Activated gamma-delta T cell treated with anti-CD3 and anti-CD28 coated beads, Interleukin-2, amount 50 U/mL, for 16 hours (primary cell): ENCODE results near the gene RPRD1B.
"Not testable (repeated sequence)": the region's sequence is repeated elsewhere in the genome, so short reads cannot be mapped to it uniquely, and the experiment has no call there.

Experiments used
- DNase-seq: peaks from one replicate; pipeline ENCODE4 v3.0.0-alpha.2; 2020; ENCODE audit warnings: low read depth

RPRD1B gene

DNA sequence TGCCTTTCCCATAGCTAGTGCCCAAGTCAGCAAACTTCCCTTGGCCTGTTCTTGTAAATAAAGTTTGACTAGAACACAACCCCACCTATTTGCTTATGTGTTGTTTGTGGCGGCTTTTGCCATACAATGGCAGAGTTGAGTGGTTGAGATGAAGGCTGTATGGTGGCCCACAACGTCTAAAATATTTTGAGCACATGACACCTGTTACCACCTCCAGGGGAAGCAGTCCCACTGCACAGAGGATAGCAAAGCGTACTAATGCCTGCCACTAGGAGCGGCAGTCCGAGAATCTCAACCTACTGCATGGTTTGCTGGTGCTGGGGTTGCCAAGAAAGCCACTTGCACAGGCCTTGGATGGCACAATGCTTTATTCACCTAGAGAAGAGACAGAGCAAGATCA, 72.9 kb downstream of the RPRD1B start:
- DNase-seq = no peak

DNA sequence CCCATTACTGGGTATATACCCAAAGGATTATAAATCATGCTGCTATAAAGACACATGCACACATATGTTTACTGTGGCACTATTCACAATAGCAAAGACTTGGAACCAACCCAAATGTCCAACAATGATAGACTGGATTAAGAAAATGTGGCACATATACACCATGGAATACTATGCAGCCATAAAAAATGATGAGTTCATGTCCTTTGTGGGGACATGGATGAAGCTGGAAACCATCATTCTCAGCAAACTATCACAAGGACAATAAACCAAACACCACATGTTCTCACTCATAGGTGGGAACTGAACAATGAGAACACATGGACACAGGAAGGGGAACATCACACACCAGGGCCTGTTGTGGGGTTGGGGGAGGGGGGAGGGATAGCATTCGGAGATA, 73.8 kb downstream of the RPRD1B start:
- DNase-seq = not testable (repeated sequence)

DNA sequence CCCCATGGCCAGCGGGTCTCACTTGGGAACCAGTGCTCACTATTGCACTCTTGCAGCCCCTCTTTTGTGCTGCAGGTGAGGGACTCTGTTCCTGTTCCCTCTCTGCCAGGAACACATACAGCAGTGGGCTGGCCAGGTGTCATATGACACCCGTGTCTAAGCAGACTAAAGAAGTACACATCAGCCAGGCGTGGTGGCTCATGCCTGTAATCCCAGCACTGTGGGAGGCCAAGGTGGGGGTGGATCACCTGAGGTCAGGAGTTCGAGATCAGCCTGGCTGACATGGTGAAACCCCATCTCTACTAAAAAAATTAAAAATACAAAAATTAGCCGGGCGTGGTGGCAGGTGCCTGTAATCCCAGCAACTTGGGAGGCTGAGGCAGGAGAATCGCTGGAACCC, 74.4 kb downstream of the RPRD1B start:
- DNase-seq = not testable (repeated sequence)

DNA sequence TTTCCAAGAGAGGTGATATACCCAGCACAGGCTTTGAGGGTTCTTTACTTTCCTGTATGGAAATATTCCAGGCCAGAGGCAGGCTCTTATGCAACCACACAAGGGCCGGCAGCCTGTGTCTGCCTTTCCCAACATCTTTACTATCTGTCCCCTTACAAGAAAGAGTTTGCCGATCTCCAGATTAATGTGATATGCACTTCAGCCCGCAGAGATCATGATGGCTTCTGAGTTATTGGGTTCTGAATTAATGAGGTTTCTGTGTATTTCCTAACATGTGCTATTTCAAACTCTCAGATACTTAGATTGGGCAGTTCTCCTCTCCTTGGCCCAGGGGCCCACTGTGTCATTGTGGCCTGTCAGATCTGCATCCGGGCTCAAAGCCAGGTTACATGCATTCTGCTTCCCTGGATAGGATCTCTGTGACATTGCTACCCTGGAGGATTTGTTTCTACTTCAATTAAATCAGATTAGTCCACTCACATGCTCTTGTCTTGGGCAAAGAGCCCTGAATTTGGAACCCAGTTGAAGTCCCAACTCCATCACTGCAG, 75.0 kb downstream of the RPRD1B start:
- DNase-seq = no peak

DNA sequence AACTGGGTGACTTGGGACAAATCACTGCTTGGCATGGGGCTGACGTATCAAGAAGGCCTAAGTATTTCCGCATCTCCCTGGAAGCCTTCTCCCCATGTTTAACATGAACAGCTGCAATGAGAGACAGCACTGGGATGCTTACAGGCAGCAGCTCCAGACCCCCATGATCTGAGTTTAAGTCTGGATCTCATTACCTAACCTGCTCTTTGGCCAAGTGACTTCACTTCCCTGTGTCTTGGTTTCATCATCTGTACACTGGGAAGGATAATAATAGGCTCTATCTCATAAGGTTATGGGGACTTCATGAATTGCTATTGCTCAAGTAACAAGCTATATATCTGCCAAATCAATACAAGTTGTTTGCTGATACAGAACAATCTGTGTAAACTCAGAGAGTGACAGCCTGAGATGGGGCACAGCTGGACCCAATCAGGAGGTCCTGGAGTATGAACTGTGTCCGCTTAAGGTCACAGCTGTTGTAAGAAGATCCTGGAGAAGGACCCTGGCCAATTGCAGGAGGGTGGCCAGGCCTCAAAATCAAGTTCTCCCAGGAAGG, 75.5 kb downstream of the RPRD1B start:
- DNase-seq = no peak

DNA sequence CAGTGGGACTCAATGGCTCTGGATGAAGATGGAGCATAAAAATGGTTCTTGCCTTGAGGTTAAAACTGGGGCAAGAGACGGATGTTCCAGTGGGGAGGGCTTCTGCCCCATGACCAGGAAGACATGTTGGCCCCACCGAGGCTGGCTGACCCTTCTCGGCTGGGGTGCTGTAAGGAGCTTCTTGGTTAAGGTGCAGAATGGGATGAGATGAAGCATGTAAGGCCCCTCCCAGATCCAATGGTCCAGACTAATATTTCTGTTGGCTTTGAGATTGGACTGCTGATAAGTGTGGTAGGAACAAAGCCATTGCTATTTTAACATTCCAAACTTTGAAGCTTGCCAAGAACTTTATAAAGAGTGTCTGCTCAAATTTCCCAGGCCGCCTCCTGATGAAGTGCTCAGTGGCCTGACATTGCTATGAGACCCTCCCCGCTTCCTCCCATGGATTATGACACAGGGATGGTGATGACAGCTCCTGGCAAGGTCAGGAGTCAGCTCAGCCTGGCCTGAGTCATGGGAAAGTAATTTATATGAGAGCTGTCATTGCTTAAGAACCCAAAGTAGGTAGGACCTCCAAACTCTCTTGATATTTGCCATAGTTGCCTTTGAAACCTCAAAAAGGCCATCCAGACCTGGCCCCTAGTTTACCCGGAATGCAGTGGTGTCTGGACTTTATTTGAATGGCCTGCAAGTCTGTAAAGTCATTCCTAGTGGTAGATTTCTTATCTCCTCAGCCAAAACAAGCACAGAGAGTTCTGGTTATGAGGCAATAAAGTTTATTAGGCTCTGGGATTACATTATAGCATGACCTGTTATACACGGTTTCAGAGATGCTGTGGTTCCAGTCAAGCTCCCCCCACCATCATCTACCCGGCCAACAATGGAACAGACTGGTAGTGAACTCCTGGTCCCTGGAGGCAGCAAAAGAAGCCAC, 76.3 kb downstream of the RPRD1B start:
- no peak for DNase-seq

DNA sequence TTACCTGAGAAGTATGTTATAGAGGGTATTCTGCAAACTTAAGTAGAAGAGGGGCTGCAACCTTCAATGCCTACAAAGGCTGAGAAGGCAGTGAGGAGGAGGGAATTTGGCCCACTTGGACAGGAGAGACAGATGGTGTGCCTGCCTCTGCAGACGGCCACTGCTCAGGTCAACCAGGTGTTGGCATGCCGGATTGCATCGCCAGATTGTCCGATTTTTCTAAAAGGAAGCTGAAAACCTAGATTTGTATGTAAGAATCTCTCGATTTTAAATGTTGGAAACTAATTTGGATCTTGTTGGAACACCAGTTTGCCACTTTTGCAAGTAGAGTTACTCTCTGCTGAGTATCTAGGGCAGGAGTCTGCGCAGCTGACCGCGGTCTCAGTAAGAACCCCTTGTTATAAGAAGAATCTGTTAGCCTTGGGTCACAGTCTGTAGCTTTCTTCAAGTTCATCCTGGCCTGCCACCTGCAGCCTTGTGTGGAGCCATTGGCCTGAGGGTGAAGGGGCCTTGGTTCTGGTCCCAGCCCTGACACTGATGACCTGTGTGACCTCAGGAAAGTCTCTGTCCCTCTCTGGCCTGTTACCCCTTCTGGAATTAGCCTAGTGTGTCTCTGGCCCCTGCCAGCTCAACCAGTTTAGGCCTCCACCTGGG, 77.1 kb downstream of the RPRD1B start:
- no peak for DNase-seq

DNA sequence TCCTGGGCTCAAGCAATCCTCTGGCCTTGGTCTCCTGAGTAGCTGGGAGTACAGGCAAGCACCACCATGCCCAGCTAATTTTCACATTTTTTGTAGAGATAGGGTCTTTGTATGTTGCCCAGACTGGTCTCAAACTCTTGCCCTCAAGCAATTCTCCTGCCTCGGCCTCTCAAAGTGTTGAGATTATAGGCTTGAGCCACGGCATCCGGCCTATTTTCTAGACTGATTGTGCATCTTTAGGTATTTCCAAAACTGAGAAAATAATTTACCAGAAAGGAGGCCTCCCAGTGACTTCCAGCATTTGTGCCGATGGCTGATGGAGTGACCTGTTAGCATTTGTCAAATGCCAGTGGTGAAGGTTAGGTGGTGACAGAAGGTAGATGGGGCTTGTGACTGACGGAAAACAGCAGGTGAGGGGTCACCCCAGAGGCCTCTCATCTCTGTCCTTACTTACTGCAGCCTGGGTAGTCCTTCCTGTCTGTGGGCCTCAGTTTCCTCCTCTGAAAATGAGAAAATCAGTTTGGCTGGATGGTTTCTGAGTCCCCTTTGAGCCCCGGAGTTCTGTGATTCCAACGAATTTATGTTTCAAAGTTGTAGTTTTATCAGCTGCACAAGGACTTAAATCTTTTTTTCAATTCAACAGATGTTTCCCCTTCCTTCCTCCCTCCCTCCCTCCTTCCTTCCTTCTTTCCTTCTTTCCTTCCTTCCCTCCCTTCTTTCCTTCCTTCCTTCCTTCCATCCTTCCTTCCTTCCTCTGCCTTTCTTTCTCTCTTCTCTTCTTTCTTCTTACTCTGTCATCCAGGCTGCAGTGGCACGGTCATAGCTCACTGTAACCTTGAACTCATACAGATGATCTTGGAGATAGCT, 78.1 kb downstream of the RPRD1B start:
- no peak for DNase-seq

DNA sequence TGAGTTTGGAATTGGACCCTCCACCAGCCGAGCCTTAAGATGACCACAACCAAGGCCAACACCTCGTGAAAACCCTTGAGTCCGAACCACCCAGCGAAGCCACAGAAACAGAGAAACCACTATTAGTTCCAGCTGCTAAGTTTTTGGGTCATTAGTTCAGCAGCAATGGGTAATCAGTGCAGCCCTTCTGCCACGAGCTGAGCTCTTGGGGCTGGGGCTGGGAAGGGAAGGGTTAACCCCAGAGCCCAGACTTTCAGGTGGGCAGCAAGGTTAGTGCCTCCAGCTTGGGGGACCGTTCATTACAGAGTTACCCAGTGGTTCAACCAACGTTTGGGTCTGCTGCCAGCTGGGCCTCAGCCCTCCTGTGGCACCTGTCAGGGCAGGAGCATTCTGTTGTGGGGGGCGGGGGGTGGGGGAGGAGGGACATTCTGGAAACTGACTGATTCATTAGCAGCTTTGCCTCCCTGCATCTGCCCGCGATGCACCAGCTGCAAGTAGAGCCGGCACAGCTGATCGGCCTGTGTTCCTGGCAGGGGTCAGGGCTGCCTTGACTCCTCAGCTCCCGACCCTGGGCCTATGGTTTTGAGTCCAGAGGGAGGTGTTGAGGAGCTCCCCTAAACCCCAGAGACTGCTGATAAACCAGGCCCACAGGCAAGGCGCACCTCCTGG, 78.8 kb downstream of the RPRD1B start:
- DNase-seq = no peak

DNA sequence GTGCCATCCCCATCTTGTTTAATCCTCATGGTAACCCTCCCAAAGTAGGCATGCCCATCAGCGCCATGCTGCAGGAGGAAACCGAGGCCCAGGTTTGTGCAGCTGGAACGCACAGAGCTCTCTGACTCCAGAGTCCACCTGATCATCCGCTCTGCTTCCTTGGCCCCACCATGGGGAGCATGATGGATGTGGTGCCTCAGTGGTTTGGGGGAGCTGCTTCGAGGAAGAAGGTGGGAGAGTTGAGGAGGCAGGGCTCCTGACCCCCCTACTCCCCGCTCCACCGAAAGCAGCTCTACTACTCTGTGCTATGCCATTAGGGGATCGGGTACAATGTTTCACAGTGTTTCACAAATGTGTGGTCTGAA, 79.4 kb downstream of the RPRD1B start:
- no peak for DNase-seq

DNA sequence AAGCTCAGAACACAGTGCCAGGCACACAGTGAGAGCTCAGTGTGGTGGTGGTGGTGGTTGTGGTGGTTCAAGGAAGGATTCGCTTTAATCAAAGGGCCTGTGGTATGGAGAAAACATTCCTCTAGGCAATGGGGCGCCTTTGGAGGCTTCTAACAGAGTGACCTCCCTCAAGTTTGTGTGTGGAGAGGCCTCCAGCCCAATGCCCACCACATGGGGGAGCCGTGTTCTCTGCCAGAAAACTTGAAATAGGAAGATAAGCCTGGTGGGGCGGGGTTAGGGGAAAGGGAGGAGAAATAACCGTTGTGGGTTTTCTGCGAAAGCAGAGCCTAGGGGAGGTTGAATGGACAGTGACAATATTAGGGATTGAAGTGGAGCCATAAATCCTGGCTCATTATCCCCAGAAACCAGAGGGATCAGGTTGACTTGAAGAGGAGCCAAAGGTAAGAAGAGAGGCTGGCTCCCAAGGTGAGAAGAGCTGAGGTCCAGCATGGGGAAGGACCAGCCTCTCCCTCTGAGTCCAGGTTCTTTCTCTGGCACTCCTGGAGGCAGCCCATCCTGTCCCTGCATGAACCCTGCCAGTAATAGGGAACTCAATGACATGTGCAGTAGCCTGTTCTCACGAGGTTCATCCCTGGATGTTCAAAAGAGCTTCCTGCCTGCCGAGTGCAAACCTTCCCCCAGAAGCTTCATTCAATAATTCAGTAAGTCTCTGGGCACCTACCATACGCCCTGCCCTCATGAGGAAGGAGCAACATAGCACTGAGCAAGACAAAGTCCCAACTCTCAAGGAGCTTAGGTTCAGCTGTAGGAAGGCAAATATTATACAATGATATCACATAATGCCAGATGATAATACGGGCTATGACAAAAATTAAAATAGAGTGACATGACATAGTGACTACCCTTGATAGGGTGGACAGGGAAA, 80.1 kb downstream of the RPRD1B start:
- no peak for DNase-seq

DNA sequence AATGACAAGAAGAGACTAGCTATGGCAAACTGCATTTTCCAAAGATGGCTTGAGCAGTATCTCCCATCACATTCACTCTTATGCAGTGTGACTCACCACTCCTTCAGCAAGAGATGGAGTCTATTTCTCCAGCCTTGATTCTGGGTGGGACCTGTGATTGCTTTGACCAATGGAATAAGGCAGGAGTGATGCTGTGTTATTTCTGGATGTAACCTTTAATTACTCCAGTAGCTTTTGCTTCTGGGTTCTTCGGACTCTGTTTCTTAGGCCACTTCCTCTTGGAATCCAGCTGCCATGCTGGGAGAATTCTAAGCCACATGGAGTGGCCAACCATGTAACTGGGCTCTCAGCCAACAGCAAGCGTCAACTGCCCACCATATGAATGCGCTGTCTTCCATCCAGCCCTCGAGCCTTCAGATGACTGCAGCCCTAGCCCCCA, 80.8 kb downstream of the RPRD1B start:
- DNase-seq = no peak

DNA sequence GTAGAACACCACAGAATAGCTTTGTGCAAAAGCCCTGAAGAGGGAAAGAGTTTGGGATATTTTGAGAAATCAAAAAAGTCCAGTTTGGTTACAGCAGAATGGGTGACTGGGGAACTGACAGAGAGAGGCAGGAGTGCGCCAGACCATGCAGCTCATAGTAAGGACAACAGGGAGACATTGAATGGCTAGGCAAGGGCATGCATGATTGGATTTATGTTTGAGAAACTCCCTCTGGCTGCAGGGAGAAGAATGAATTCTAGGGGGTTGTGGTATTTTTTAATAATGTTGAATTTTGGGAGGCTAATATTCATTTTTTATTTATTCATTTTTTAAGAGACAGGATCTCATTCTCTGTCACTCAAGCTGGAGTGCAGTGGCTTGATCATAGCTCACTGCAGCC, 81.7 kb downstream of the RPRD1B start:
- no peak for DNase-seq

DNA sequence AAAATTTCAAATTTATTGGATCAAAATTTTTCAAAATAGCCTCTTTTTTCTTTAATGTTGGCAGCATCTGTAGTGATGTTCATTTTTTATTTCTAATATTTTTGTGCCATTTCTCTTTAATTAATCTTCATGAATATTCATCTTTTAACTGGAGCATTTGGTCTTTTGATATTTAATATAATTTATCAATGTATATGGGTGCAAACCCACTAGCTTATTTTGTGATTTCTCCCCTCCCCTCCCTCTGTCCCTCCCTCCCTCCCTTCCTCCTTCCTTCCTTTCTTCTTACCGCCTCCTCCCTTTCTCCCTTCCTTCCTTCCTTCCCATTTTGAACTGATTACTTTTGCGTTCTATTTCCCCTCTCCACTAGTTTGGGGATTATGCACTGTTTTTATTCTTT, 82.3 kb downstream of the RPRD1B start:
- no peak for DNase-seq

DNA sequence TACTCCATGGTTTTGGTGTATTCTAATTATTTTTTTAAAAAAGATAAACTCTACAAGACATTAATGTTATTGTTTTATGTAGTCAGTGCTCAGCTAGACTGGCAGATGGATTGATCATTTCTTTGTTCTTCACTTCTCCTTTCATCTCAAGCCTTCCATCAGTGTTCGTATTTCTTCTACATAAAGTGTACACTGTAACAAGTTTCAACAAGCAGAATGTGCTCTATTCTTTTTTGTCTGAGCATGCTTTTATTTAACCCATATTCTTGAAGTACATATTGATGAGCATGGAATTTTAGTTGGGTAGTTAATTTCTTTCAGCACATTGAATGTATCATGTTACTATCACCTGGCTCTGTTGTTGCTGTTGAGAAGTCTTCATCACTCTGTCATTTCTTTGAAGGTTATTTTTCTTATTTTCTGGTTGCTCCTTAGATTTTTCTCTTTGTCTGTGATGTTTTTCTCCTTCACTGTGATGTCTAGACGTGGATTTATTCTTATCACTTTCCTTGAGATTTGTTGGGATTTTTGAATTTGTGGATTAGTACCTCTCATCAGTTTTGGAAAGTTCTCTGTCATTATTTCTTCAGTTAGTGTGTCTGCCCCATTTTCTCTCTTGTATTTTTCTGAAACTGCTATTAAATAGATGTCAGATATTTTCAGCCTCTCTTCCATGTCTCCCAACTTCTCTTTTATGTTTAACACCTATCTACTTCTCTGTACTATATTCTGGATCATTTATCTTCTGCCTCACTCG, 83.0 kb downstream of the RPRD1B start:
- DNase-seq = no peak

DNA sequence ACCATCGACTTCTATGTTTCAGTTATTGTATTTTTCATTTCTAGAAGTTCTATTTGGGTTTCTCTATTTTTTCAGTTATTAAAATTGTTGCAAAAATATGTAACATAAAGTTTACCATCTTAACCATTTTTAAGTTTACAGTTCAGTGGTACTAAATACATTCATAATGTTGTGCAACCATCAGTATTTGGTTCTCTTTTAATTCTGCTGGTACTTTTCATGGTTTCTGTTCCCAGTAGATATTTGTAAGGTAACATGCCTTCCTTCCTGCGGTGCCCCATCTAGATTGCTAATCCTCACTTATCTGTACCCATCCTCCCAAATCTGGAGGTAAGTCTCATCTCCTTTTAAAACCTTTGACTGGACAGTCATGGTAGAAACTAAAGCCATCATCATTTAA, 83.7 kb downstream of the RPRD1B start:
- no peak for DNase-seq

DNA sequence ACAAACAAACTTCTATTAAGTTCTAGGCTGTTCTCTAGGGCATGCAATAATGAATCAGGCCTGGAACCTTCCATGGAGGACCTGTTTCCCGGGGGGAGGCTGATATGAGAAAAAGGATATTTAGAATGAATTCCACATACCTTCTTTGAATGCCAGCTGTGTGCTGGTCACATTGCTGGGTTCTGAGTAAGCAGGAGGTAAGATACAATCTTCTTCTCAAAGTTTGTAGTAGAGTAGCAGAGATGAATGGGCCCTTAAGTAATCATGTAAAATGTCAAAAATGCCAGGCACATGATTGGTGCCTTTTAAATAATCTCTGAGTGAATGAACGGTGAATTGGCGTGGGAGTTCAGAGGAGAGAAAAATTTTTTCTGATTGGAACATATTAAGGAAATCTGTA, 84.1 kb downstream of the RPRD1B start:
- DNase-seq = no peak

DNA sequence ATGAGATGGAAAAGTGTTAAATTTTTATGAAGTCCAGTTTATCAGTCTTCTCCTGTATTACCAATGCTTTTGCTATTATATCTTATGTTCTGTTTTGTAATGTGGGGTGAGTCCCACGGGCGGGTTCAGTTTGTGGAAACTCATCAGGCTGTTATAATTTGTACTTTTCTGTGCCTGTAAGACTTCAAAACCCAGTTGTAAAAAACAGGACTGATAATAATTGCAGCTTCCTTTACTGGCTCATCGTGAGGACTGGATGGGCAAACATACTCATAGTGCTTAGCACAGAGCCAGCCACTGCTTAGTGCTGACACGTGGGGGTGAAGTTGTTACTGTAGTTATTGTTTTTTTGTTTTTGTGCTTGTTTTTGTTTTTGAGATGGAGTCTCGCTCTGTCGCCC, 85.9 kb downstream of the RPRD1B start:
- DNase-seq = no peak

DNA sequence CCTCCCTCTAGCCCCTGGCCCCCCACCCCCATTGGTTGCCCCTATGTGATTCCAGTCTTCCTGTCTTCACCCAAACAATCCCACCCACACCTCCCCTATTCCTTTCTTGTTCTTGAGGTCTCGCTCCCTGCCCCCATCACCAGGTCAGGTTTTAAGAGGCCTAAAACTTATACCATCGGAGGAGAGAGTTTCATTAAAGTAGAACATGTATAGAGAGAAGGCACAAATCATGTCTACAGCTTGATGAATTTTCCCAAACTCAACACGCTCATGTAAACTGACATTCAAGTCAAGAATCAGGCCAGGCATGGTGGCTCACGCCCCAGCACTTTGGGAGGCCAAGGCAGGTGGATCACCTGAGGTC, 87.1 kb downstream of the RPRD1B start:
- no peak for DNase-seq

DNA sequence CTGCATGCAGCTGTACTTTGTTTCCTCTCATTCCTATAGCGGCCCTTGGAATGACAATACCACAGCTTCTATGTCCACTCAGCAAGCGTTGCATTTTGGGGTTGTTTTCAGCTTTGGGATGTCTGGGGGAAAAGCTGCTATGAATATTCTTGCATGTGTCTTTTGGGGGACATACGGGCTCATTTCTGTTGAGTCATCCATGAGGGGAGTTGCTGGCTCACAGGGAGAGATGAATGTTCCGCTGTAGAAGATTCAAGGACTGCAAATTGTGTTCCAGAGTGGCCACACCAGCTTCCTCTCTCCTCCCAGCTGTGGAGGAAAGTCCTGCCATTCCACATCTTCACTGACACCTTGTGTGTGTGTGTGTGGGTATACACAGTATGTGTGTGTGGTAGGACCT, 88.2 kb downstream of the RPRD1B start:
- no peak for DNase-seq
